Right lobe of liver (tissue), 4 donors: ENCODE data around the gene GRWD1.

Experiments used
- POLR2A ChIP-seq: fragments of 450-650 bp; IDR thresholded peaks from one replicate; pipeline ENCODE4 v1.6.1; 2017; ENCODE audit warnings: antibody characterized with exemption, mild to moderate bottlenecking
- TF ChIP-seq, protein P1 (sequence below), 4 donors: fragments of 200-600 bp in 3 of 4; fragments of 450-650 bp in 1 of 4; IDR thresholded peaks; one replicate each; pipeline versions ENCODE4 v1.5.1 to v1.8.0; 2016 to 2022; ENCODE audit warnings: antibody characterized with exemption in 4 of 4, mild to moderate bottlenecking in 2 of 4
- donor health status: DM: no; HTN: no; CAD: no.
- donor health status: DM: no; HTN: no; CAD: no.
- donor health status: DM: no; HTN: yes; CAD: no.

GRCh38 chr19:48466561-48467325 lies 21.0 kb downstream of the GRWD1 start:
- TF ChIP-seq, protein P1, sequence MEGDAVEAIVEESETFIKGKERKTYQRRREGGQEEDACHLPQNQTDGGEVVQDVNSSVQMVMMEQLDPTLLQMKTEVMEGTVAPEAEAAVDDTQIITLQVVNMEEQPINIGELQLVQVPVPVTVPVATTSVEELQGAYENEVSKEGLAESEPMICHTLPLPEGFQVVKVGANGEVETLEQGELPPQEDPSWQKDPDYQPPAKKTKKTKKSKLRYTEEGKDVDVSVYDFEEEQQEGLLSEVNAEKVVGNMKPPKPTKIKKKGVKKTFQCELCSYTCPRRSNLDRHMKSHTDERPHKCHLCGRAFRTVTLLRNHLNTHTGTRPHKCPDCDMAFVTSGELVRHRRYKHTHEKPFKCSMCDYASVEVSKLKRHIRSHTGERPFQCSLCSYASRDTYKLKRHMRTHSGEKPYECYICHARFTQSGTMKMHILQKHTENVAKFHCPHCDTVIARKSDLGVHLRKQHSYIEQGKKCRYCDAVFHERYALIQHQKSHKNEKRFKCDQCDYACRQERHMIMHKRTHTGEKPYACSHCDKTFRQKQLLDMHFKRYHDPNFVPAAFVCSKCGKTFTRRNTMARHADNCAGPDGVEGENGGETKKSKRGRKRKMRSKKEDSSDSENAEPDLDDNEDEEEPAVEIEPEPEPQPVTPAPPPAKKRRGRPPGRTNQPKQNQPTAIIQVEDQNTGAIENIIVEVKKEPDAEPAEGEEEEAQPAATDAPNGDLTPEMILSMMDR (IDR thresholded peaks at IDR 0.05): no peak
- TF ChIP-seq POLR2A: no peak
